ENCODE measurements around the gene NKAIN4.
"Not testable (repeated sequence)": the region's sequence is repeated elsewhere in the genome, so short reads cannot be mapped to it uniquely, and the experiment has no call there.

The NKAIN4 gene

GRCh38 chr20:63236116-63236837, 18.0 kb downstream of the NKAIN4 start:
- no peak for DNase-seq (ENCODE audit: low read depth)

- DNase-seq (ENCODE audit: low read depth): no peak
Measured at GRCh38 chr20:63235399-63235983, 18.8 kb downstream of the NKAIN4 start, which contains the start of gene BIRC7. Gene BIRC7 (plus strand): TSS chr20:63235905. CDS start chr20:63236097, 192 bp downstream.

GRCh38 chr20:63234693-63235398, 19.4 kb downstream of the NKAIN4 start:
- DNase-seq (ENCODE audit: low read depth): no peak

GRCh38 chr20:63233924-63234323, 20.3 kb downstream of the NKAIN4 start:
- DNase-seq (ENCODE audit: low read depth): no peak

GRCh38 chr20:63233061-63233344, 21.3 kb downstream of the NKAIN4 start:
- no peak for DNase-seq (ENCODE audit: low read depth)

- DNase-seq (ENCODE audit: low read depth): no peak
Measured at GRCh38 chr20:63232235-63233060, 21.8 kb downstream of the NKAIN4 start.

- no peak for DNase-seq (ENCODE audit: low read depth)
Measured at GRCh38 chr20:63230800-63231268, 23.4 kb downstream of the NKAIN4 start.

GRCh38 chr20:63228806-63229205, 25.5 kb downstream of the NKAIN4 start:
- DNase-seq (ENCODE audit: low read depth): no peak

GRCh38 chr20:63227260-63227659, 27.0 kb downstream of the NKAIN4 start:
- DNase-seq (ENCODE audit: low read depth): no peak

- no peak for DNase-seq (ENCODE audit: low read depth)
Measured at GRCh38 chr20:63226042-63226943, 28.0 kb downstream of the NKAIN4 start.

- DNase-seq (ENCODE audit: low read depth): no peak
Measured at GRCh38 chr20:63225082-63225454, 29.2 kb downstream of the NKAIN4 start.

GRCh38 chr20:63224412-63225081, 29.7 kb downstream of the NKAIN4 start:
- DNase-seq (ENCODE audit: low read depth): no peak

- no peak for DNase-seq (ENCODE audit: low read depth)
Measured at GRCh38 chr20:63223826-63224207, 30.4 kb downstream of the NKAIN4 start.

- DNase-seq (ENCODE audit: low read depth): no peak
Measured at GRCh38 chr20:63223121-63223825, 31.0 kb downstream of the NKAIN4 start.

- DNase-seq (ENCODE audit: low read depth): no peak
Measured at GRCh38 chr20:63222541-63222940, 31.7 kb downstream of the NKAIN4 start.

GRCh38 chr20:63221400-63222053, 32.7 kb downstream of the NKAIN4 start:
- not testable (repeated sequence) for DNase-seq (ENCODE audit: low read depth)

- DNase-seq (ENCODE audit: low read depth): no peak
Measured at GRCh38 chr20:63220696-63221399, 33.4 kb downstream of the NKAIN4 start.

- DNase-seq (ENCODE audit: low read depth): no peak
Measured at GRCh38 chr20:63219866-63220521, 34.3 kb downstream of the NKAIN4 start.

Data from stimulated activated CD8-positive, alpha-beta memory T cell treated with anti-CD3 and anti-CD28 coated beads, Interleukin-12 subunit alpha, Interleukin-12 subunit beta, amount 100 ng/mL, for 4 hours (primary cell).